ENCODE measurements around the gene FLOT1.

Gene FLOT1

DNA sequence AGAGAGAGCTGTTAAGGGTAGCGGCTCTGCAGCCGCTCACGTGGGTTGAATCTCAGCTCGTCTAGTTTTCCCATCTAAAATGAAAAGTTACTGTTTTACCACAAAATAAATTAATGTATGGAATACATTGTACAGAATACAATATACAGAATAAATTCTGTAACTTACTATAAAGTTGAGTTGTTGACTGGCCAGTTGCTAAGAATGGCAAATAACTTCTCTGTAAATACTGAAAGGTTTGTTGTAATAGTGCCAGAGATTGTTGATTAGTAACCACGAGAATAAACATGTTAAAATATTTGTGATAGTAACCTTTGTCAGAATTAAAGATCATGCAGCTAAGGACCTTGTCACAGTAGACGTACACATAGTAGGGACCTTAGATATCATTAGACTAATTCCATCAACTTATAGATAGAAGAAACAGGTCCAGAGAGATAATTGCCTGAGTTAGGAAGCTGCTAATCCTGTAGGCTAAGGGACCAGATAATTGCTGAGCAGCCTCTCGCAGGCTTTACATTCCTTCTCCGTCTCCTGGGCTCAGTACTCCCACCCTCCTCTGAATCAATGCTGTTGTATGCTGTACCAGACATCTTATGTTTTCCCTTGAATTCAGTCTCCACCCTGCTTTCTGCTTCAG, 51.2 kb downstream of the FLOT1 start:
- no peak for DNase-seq

DNA sequence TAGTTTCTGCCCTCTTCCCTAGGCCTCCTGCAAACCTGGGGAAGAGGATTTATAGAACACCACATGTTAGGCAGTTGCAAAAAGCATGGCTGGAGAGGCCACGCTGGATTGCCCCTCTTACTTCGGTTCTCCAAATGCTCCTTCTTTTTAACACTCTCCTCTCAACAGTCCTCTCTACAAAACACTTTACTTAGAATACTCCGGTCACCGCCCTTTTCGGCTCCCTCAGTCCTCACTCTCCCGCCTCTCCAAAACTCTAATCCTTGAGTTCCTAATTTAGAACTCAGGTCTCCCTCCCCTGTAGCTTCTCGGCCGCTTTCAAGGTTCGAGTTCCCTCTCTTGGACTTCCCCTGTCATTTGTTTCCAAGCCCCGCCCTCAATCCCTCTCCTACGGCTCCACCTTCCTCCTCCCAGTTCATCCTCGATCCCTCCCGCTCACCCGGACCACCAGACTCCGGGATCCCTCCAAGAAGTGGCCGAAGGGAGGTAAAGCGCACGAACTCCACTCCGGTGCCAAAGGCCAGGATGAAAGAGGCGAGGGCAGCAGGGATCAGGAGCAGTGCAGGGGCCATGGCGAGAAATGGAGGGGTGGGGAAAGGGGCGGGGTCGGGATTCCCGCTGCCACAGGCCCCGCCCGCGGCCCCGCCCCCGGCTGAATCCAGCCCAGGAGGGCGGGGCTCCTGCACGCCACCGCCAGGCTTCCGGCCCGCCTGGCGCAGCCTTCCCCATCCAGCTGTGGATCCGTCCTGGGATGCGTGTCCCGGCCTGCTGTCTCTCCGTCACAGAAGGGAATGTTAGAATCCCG, 51.9 kb downstream of the FLOT1 start, which contains the start of gene NRM:
Gene NRM, minus strand, starts transcription at position 582 of the 805 bp plus-strand sequence. Its CDS starts 10 bp downstream, at position 572.
- peak; percentile 51 to 76 (median 62) for DNase-seq

DNA sequence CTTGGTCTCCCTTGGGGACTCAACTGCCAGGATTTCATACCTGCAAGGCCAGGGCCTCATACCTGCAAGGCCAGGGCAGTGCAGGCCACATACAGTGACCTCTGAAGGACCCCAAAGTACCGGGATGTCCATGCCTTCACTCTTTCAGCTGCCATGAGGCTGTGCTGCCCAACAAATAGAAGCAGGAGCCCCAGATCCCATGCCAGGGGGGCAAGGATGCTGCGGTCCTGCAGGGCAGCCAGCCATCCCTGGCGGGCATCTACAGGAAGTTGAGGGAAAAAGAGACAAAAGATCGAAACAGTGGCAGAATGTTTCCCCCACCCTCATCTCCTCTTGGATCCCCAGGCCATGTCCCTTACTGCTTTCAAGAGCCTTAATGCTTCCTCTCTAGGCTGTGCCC, 52.5 kb downstream of the FLOT1 start:
- DNase-seq: no peak

DNA sequence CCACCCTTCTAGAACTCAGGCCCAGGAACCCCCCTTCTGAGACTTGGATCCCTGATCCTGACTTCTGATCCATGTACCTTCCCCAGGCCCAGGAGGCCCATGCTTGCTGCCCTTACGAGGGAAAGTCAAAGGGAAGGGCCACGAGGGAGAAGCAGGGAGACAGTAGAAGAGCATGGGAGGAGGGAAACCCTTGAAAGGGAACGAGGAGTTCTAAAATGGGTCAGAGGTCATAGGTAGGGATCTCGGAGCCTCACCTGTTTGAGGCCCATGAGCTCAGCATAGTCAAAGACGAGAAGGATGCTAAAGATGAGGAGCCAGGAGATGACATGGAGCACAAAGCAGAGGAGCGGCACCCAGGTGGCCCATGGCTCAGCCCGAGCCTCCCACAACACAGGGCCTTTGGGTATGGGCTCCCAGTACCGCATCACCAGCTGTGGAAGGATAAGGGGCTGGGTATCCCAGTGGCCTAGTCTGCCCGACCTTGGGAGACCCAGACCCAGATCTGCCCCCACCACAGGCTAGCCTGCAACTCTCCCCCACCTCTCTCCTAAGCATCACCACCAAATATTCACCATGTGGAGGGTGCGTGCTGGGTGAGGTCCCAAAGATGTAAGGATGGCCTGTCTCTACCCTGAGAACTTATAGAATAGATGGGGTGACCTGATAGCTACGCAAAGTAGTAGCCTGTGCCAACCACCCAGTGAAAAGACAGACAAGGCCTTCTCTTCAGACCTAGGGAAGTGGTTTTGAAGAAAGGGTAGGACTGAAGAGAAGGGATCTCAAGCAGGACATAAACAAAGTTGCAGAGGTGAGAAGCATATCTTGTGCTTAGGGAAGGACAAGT, 53.2 kb downstream of the FLOT1 start:
- DNase-seq: no peak

- DNase-seq: no peak
These were observed 53.9 kb downstream of the FLOT1 start for GRCh38 chr6:30688569-30688968.

- DNase-seq: no peak
These were observed 54.6 kb downstream of the FLOT1 start for GRCh38 chr6:30687659-30688431.

DNA sequence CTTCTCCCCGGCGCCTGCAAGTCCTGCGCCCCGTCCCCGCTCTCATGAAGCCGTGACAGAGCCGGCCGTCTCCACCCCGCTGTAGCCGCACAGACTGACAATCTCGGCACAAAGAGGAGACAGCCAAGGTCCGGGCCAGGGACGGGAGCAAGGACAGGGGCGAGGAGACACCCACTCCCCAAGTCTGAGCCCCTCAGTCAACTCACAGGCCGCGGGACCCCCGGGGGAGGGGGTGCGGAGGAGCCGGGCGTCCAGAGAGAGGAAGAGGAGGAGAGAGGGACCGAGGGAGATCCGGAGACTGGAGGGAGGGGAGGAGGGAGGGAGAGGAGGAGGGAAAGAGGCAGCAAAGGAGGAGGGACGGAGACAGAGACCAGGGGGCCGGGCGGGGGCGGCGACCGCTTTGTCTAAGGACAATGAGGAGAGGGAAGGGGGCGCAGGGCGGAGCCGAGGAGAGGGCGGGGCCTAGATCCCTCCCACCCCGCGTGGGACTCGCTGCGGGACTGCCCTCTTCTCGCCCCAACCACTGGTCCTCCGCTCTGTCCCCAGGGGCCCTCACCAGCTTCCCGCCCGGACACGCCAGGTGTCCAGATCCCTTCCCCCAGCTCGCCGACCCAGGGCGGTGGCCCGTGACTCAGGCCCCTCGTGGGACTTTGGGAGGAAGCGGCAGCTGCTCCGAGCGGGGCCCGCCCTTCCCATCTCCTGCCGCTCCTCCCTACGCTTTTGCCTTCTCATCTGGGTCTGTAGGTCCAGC, 55.4 kb downstream of the FLOT1 start:
- DNase-seq: peak; percentile 49 to 79 (median 71)

GRCh38 chr6:30686009-30686907, 56.2 kb downstream of the FLOT1 start, which contains the start of gene PPP1R18:
Gene PPP1R18 (minus strand): TSS chr6:30686645. CDS start chr6:30686018, 627 bp downstream.
- DNase-seq: peak; percentile 57 to 83 (median 79)

GRCh38 chr6:30685157-30686008, 57.1 kb downstream of the FLOT1 start:
- DNase-seq: peak in 2 of 5 experiments; percentile 15 to 39

- DNase-seq: peak in 3 of 5 experiments; percentile 22 to 85 (median 30)
These were observed 57.9 kb downstream of the FLOT1 start for GRCh38 chr6:30684386-30685156.

- no peak for DNase-seq
These were observed 58.5 kb downstream of the FLOT1 start for GRCh38 chr6:30683980-30684338.

DNA sequence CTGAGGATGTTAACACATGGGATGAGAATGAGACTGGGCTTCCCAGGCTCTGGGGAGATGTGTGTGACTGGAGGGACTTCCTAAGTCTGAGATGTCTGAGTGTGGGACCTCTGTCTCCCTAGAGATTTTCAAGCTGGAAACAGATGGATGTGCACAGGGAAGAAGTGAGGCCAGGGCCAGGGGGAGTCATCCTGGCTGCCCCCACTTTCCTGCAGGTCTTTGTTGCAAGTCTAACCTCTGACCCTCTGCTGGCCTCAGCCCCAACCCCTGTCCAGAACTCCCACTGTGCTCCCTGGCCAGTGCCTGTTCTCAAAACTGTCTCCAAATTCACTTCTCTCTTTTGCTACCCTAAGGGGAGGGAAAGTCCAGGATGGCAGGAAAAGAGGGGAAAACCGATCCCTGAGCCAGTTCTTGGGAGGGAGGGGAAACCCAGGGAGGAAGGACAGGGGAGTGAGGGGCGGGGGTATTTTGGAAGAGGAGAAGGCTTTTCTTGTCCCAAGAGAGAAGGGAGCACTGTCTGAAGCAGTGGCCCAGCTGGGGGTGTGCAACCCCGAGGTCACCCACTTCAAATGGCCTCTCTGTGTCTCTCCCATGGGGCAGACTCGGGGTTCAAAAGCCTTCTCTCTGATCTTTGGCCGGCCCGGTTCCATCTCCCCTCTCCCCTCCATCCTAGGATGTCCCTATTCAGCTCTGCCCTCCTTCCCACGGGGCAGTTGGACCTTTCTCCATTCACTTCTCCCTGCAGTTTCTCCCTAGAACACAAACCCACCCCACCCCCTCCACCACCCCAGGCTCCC, 59.1 kb downstream of the FLOT1 start:
- DNase-seq: peak in 1 of 5 experiments; percentile 15

GRCh38 chr6:30682143-30683117, 60.1 kb downstream of the FLOT1 start:
- peak; percentile 72 to 97 (median 82) for DNase-seq

DNA sequence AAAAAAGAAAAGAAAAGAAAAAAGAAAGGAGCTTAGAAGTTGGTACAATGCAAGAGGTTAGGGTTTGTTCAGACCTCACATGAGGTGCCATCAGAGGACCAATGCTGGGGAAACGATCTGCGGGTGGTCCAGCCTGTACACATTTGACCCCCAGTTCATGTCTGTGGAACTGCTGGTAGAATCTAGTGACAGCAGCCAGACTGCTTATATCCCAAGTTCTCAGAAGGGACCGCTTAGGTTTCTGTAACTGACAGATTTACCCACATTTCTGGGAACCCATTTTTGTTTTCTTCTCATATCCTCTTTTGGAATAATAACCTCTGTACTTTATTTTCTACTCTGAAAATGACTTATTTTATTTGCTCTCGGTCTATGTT, 60.7 kb downstream of the FLOT1 start:
- no peak for DNase-seq

GRCh38 chr6:30679765-30680535, 62.5 kb downstream of the FLOT1 start:
- no peak for DNase-seq

Measured in T-helper 2 cell (primary cell).